ENCODE measurements around the gene KL. TPM values are rescaled to one million over a fixed set of nuclear protein-coding genes. Genes with fewer than 3 reads are reported as not detected.

KL gene
- total RNA-seq, 2 donors from 2014 or later = 0.52 to 1.3 TPM

- Histone ChIP-seq H3K4me3 (no peak overlapping the region), H3K27ac (no peak overlapping the region), H3K27me3 (no peaks in the 10 kb centered on the region), H3K9me3 (no peaks in the 10 kb centered on the region), H3K36me3 (replicated peaks in 1 of 2; ENCODE audit: insufficient read depth in 1 of 2, low read depth in 2 of 2) (no peaks in the 10 kb centered on the region), H3K4me1 (no peaks in the 10 kb centered on the region)
- 94 to 100% methylated on average over 3 of the region's 3 CpGs for WGBS, 2 donors
- TF ChIP-seq, protein P1, sequence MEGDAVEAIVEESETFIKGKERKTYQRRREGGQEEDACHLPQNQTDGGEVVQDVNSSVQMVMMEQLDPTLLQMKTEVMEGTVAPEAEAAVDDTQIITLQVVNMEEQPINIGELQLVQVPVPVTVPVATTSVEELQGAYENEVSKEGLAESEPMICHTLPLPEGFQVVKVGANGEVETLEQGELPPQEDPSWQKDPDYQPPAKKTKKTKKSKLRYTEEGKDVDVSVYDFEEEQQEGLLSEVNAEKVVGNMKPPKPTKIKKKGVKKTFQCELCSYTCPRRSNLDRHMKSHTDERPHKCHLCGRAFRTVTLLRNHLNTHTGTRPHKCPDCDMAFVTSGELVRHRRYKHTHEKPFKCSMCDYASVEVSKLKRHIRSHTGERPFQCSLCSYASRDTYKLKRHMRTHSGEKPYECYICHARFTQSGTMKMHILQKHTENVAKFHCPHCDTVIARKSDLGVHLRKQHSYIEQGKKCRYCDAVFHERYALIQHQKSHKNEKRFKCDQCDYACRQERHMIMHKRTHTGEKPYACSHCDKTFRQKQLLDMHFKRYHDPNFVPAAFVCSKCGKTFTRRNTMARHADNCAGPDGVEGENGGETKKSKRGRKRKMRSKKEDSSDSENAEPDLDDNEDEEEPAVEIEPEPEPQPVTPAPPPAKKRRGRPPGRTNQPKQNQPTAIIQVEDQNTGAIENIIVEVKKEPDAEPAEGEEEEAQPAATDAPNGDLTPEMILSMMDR (IDR thresholded peaks at IDR 0.05) = no peak
- no peak for TF ChIP-seq POLR2A (IDR thresholded peaks at IDR 0.05)
- ATAC-seq = no peak
- intact Hi-C loops (cut with DNase I) = no loop called here
- no peak for DNase-seq
These were observed 73.1 kb downstream of the KL start for GRCh38 chr13:33089311-33089710.

GRCh38 chr13:33090755-33091414, 74.7 kb downstream of the KL start:
- no peak overlapping the region for H3K4me3 ChIP-seq
- DNase-seq = no peak
- H3K4me1 ChIP-seq = no peaks in the 10 kb centered on the region
- no peaks in the 10 kb centered on the region for H3K9me3 ChIP-seq
- no peaks in the 10 kb centered on the region for H3K36me3 ChIP-seq (replicated peaks in 1 of 2; ENCODE audit: insufficient read depth in 1 of 2, low read depth in 2 of 2)
- intact Hi-C loops (cut with DNase I) = no loop called here
- no peak for ATAC-seq
- no peak for TF ChIP-seq POLR2A (IDR thresholded peaks at IDR 0.05)
- TF ChIP-seq, protein P1 (IDR thresholded peaks at IDR 0.05) = no peak
- H3K27me3 ChIP-seq = no peaks in the 10 kb centered on the region
- WGBS, 2 donors = 57 to 64% methylated on average over 4 of the region's 4 CpGs
- H3K27ac ChIP-seq = no peak overlapping the region

DNA sequence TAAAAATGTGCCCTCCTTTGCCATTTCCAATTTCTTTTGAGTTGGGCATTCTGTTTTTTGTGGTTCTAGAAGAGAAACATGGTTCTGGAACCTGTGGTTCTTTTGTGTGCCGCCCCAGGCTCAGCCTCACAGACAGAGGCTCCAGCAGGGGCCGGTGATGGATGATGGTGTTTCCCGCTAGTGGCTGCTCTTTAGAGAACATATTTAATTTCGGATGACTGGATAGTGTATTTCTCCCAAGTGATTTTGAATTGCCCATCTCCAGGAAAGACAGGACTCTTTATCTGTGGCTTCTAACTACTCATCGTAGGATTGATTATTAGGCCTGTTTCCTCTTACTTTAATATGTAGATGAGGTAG, 75.2 kb downstream of the KL start:
- Histone ChIP-seq H3K4me1 (no peaks in the 10 kb centered on the region), H3K27me3 (no peaks in the 10 kb centered on the region), H3K36me3 (replicated peaks in 1 of 2; ENCODE audit: insufficient read depth in 1 of 2, low read depth in 2 of 2) (no peaks in the 10 kb centered on the region), H3K27ac (no peak overlapping the region), H3K9me3 (no peaks in the 10 kb centered on the region), H3K4me3 (no peak overlapping the region)
- TF ChIP-seq, protein P1 (IDR thresholded peaks at IDR 0.05) = no peak
- no peak for TF ChIP-seq POLR2A (IDR thresholded peaks at IDR 0.05)
- DNase-seq (no peak), ATAC-seq (no peak)
- intact Hi-C loops (cut with DNase I) = no loop called here
- 88 to 93% methylated on average over 5 of the region's 5 CpGs for WGBS, 2 donors

GRCh38 chr13:33092073-33092987, 76.1 kb downstream of the KL start:
- 78 to 79% methylated on average over 11 of the region's 11 CpGs for WGBS, 2 donors
- ATAC-seq (no peak), DNase-seq (no peak)
- H3K9me3 ChIP-seq = no peaks in the 10 kb centered on the region
- H3K4me1 ChIP-seq = no peaks in the 10 kb centered on the region
- H3K27me3 ChIP-seq = no peaks in the 10 kb centered on the region
- H3K4me3 ChIP-seq = no peak overlapping the region
- no peak overlapping the region for H3K27ac ChIP-seq
- TF ChIP-seq POLR2A (IDR thresholded peaks at IDR 0.05) = no peak
- TF ChIP-seq, protein P1 (IDR thresholded peaks at IDR 0.05) = no peak
- H3K36me3 ChIP-seq (replicated peaks in 1 of 2; ENCODE audit: insufficient read depth in 1 of 2, low read depth in 2 of 2) = no peaks in the 10 kb centered on the region
- intact Hi-C loops (cut with DNase I) = no loop called here
